Hepatocyte (in vitro differentiated cells): ENCODE measurements around the gene LGR4.

Experiments
- EZH2 ChIP-seq: fragments of 200-600 bp; sonication (generic); IDR thresholded peaks from 2 replicates; pipeline ENCODE4 v1.6.1; 2016; ENCODE audit warnings: antibody characterized with exemption, mild to moderate bottlenecking, borderline replicate concordance
- EZH2phosphoT487 ChIP-seq: fragments of 200-600 bp; sonication (generic); IDR thresholded peaks from one replicate; pipeline ENCODE4 v1.6.1; 2018; ENCODE audit warnings: antibody characterized with exemption, mild to moderate bottlenecking, low read depth, moderate library complexity; ENCODE audit not compliant: unreplicated experiment, severe bottlenecking
- TF ChIP-seq, protein P1 (sequence below): fragments of 200-600 bp; sonication (generic); IDR thresholded peaks from 2 replicates; pipeline ENCODE4 v1.5.1; 2016; ENCODE audit warnings: antibody characterized with exemption, mild to moderate bottlenecking; ENCODE audit not compliant: poor library complexity

DNA sequence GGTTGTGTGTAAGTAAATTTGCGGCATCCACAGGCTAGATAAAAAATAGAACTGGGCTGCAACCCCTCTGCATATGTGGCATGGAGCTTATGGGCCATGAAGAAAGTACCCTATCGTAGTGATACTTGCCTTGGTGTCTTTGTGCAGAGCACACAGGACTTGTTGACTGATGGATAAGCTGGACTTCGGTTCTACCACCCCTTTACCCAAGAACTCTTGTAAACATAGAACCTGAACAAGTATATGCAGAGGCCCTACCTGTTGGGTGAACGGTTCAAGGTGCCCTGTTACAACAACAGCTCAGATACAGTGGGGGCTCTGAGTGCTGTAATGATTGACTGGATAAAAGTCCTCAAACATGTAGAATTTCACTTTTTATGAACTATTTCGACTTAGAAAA is 3.0 kb upstream of the LGR4 start:
- TF ChIP-seq, protein P1, sequence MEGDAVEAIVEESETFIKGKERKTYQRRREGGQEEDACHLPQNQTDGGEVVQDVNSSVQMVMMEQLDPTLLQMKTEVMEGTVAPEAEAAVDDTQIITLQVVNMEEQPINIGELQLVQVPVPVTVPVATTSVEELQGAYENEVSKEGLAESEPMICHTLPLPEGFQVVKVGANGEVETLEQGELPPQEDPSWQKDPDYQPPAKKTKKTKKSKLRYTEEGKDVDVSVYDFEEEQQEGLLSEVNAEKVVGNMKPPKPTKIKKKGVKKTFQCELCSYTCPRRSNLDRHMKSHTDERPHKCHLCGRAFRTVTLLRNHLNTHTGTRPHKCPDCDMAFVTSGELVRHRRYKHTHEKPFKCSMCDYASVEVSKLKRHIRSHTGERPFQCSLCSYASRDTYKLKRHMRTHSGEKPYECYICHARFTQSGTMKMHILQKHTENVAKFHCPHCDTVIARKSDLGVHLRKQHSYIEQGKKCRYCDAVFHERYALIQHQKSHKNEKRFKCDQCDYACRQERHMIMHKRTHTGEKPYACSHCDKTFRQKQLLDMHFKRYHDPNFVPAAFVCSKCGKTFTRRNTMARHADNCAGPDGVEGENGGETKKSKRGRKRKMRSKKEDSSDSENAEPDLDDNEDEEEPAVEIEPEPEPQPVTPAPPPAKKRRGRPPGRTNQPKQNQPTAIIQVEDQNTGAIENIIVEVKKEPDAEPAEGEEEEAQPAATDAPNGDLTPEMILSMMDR, result no peak
- no peak for TF ChIP-seq EZH2
- no peak for TF ChIP-seq EZH2phosphoT487
